GM12878 (cell line): Measurements from ENCODE around the gene CAMKK1. TPM values are rescaled to one million over a fixed set of nuclear protein-coding genes. Genes with fewer than 3 reads are reported as not detected.
A peak's percentile ranks its signal among the peaks of the same experiment; 100 is the strongest.

Source experiments
- ATAC-seq: fragments of 200-7000 bp; cut with Tn5 transposase; 3 replicates; pipeline ENCODE4 v1.9.1; 2020; ENCODE audit warnings: mild to moderate bottlenecking, moderate library complexity
- BruUV-seq: library from RNA; stranded (reverse); fragments of 400-500 nt; replicated peaks from 2 replicates; lab custom pipeline; 2021; lab: Mats Ljungman, UMichigan
- CTCF ChIA-PET: fragments of 300-600 bp; sonication (Branson Sonifier 250); formaldehyde crosslinking; extraction: SDS; loops from one replicate; lab custom pipeline; 2021; ENCODE audit warnings: inconsistent platforms; lab: Yijun Ruan, JAX
- POLR2A ChIA-PET: fragments of 350-600 bp; formaldehyde crosslinking; extraction: SDS; loops from one replicate; lab custom pipeline; 2021; ENCODE audit warnings: inconsistent platforms; lab: Charles Lee
- RAD21 ChIA-PET: fragments of 300-600 bp; sonication (Branson Sonifier 250); formaldehyde crosslinking; loops from one replicate; lab custom pipeline; 2023; ENCODE audit warnings: antibody characterized with exemption; ENCODE audit not compliant: unreplicated experiment; lab: Charles Lee
- SMC1A ChIA-PET: fragments of 300-600 bp; sonication (Branson Sonifier 250); formaldehyde crosslinking; loops from one replicate; lab custom pipeline; 2023; ENCODE audit not compliant: unreplicated experiment, uncharacterized antibody; lab: Charles Lee
- DNase-seq: peaks from one replicate; pipeline ENCODE4 v3.0.0-alpha.2; 2011; ENCODE audit warnings: low read depth, low spot score
- FAIRE-seq: peaks from 3 replicates; lab custom pipeline; 2011; peaks lifted over from hg19 to GRCh38; lab: Jason Lieb, UNC
- H2AFZ ChIP-seq: 2 replicates; pipeline ENCODE4 v1.6.0; 2011; ENCODE audit warnings: low read depth, low read length, control low read depth; ENCODE audit not compliant: control insufficient read depth
- H3K27ac ChIP-seq: 2 replicates; pipeline ENCODE4 v1.5.1; 2011; ENCODE audit warnings: control low read depth; ENCODE audit not compliant: control insufficient read depth, insufficient read depth
- H3K27me3 ChIP-seq, 2 experiments: replicated peaks in 1 of 2; 2 replicates each; pipeline versions ENCODE4 v1.6.0 to v1.6.1; 2011; ENCODE audit warnings: low read length in 1 of 2; ENCODE audit not compliant: control insufficient read depth in 2 of 2, insufficient read depth in 2 of 2
- H3K36me3 ChIP-seq, 2 experiments: 2 replicates each; pipeline ENCODE4 v1.5.1; 2011; ENCODE audit warnings: low read length in 1 of 2; ENCODE audit not compliant: control insufficient read depth in 2 of 2, insufficient read depth in 2 of 2
- H3K4me1 ChIP-seq: 2 replicates; pipeline ENCODE4 v1.6.1; 2011; ENCODE audit warnings: mild to moderate bottlenecking, low read length, moderate library complexity, mixed read lengths; ENCODE audit not compliant: control insufficient read depth, insufficient read depth
- H3K4me2 ChIP-seq: 2 replicates; pipeline ENCODE4 v1.6.0; 2011; ENCODE audit warnings: control low read depth; ENCODE audit not compliant: control insufficient read depth, insufficient read depth
- H3K4me3 ChIP-seq: fragments of 200-600 bp; sonication (generic); 2 replicates; pipeline ENCODE4 v1.5.1; 2016
- H3K79me2 ChIP-seq: 2 replicates; pipeline ENCODE4 v1.6.0; 2011; ENCODE audit warnings: low read length; ENCODE audit not compliant: control insufficient read depth, insufficient read depth
- H3K9ac ChIP-seq: 2 replicates; pipeline ENCODE4 v1.8.0; 2011; ENCODE audit warnings: low read length, control low read depth, mixed read lengths; ENCODE audit not compliant: control insufficient read depth, insufficient read depth
- H3K9me3 ChIP-seq: replicated peaks from 3 replicates; pipeline ENCODE4 v1.5.1; 2011; ENCODE audit warnings: mild to moderate bottlenecking, low read length; ENCODE audit not compliant: control insufficient read depth, insufficient read depth
- H4K20me1 ChIP-seq: 2 replicates; pipeline ENCODE4 v1.6.0; 2011; ENCODE audit not compliant: control insufficient read depth, insufficient read depth
- GABPA ChIP-seq: IDR thresholded peaks from 2 replicates; pipeline ENCODE4 v1.6.1; 2014; ENCODE audit warnings: antibody characterized with exemption, low read depth, mild to moderate bottlenecking, inconsistent platforms
- NR2F1 ChIP-seq: fragments of 450-650 bp; conservative IDR thresholded peaks from 2 replicates; pipeline ENCODE4 v1.6.1; 2017; ENCODE audit warnings: mild to moderate bottlenecking
- RUNX3 ChIP-seq: IDR thresholded peaks from 2 replicates; pipeline ENCODE4 v1.6.1; 2012; ENCODE audit warnings: low read length, inconsistent platforms
- WGBS: methylation state at CpG from one replicate; pipeline ENCODE4 v1.1.6; 2016; ENCODE audit warnings: low lambda C conversion rate; ENCODE audit not compliant: insufficient replicate concordance, insufficient coverage; ENCODE audit errors: missing lambda C conversion rate; 5-methylcytosine and 5-hydroxymethylcytosine counted together
- in situ Hi-C: fragments of 300-500 bp; cut with MboI; formaldehyde crosslinking; loops from 9 replicates; pipeline ENCODE4 v1.14.3; 2018; ENCODE audit warnings: mixed read lengths
- intact Hi-C: fragments of 100-400 bp; cut with micrococcal nuclease; formaldehyde crosslinking; loops from one replicate; pipeline ENCODE4 v1.14.2; 2022; ENCODE audit not compliant: unreplicated experiment
- polyA plus RNA-seq, 11 experiments: library from polyadenylated mRNA; depleted of rRNA in 4 of 11; unstranded in 6 of 11; stranded (reverse) in 5 of 11; fragments of >200 nt; fragmentation: Nextera tagmentation in 4 of 11; fragmentation: Illumina TruSeq in 1 of 11; extraction: Ambion mirVana in 4 of 11; extraction: Trizol in 1 of 11; gene quantifications; 1 replicate in 1 of 11; 2 replicates in 10 of 11; pipeline versions ENCODE4 v1.2.1 to v1.2.3, GENCODE V29; 2011 to 2016; ENCODE audit warnings: inconsistent platforms in 2 of 11, missing spikeins in 2 of 11, low read depth in 1 of 11
- total RNA-seq, 4 experiments: library from RNA; depleted of rRNA in 3 of 4; stranded (reverse); fragments of >200 nt in 3 of 4; fragmentation: Illumina TruSeq in 1 of 4; extraction: Trizol in 1 of 4; gene quantifications; 2 replicates each; pipeline versions ENCODE4 v1.2.1 to v1.2.3, GENCODE V29; 2013 to 2021
- TF ChIP-seq, protein P1 (sequence below): fragments of 450-650 bp; IDR thresholded peaks from 2 replicates; pipeline ENCODE4 v1.6.1; 2017; ENCODE audit warnings: mild to moderate bottlenecking, moderate library complexity

The CAMKK1 gene
- total and polyA plus RNA-seq, 10 of the 15 experiments (the other 5 are each of a cell fraction or from before 2014, with no cell fraction given) = 0.06 to 0.84 (median 0.37) TPM

DNA sequence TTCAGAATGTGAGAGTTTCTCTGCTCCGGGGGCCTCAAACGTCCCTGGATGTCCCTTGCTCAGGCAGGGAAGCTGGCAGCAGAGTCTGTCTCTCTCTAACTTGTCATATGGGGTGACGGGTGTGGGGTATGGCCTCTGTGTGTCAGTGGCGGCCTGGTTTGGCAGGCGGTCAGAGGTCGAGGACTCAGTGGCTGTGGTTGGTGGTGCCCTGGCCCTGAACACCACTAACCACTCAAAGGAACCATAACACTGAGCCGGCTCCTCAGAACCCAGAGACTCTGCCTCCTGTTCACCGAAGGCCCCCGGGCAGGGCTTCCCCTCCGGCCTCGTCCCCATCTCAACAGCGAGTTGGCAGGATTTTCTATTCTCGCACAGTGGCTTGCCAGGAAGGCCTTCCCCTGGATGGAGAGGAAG, 22.7 kb upstream of the CAMKK1 start:
- 71% methylated on average over 12 of the region's 13 CpGs for WGBS
- peak overlapping the region; percentile 52 for H3K4me3 ChIP-seq
- H3K9me3 ChIP-seq = no peaks in the 10 kb centered on the region; the same call in 2 of the 3 replicates
- BruUV-seq = no TSS peak
- DNase-seq = no peak
- in situ Hi-C loops (no loop called here), intact Hi-C loops (loop anchor here (2.0 kb wide), 2 partner anchors 89 to 159 kb away; no protein-coding TSS in a partner anchor)
- H3K9ac ChIP-seq = peak overlapping the region; percentile 64
- SMC1A ChIA-PET = interaction anchor here (0.7 to 1.8 kb wide), 7 partner anchors 47 to 159 kb away, joined by 3 to 11 read pairs (median 4); no protein-coding TSS in a partner anchor
- peak overlapping the region; percentile 86 for H3K27ac ChIP-seq
- H3K79me2 ChIP-seq = peaks cover 15% of the 10 kb centered on the region
- no peaks in the 10 kb centered on the region for H3K27me3 ChIP-seq
- RAD21 ChIA-PET = interaction anchor here (0.7 to 5.9 kb wide), 8 partner anchors 10 to 158 kb away, joined by 3 to 70 read pairs (median 4); no protein-coding TSS in a partner anchor
- POLR2A ChIA-PET = interaction anchor here (0.9 to 4.2 kb wide), 5 partner anchors 11 to 87 kb away, joined by 3 to 18 read pairs (median 6); partner anchors contain the start of genes ATP2A3 and CAMKK1
- H2AFZ ChIP-seq = peak overlapping the region; percentile 68
- no peak for TF ChIP-seq GABPA
- TF ChIP-seq, protein P1, sequence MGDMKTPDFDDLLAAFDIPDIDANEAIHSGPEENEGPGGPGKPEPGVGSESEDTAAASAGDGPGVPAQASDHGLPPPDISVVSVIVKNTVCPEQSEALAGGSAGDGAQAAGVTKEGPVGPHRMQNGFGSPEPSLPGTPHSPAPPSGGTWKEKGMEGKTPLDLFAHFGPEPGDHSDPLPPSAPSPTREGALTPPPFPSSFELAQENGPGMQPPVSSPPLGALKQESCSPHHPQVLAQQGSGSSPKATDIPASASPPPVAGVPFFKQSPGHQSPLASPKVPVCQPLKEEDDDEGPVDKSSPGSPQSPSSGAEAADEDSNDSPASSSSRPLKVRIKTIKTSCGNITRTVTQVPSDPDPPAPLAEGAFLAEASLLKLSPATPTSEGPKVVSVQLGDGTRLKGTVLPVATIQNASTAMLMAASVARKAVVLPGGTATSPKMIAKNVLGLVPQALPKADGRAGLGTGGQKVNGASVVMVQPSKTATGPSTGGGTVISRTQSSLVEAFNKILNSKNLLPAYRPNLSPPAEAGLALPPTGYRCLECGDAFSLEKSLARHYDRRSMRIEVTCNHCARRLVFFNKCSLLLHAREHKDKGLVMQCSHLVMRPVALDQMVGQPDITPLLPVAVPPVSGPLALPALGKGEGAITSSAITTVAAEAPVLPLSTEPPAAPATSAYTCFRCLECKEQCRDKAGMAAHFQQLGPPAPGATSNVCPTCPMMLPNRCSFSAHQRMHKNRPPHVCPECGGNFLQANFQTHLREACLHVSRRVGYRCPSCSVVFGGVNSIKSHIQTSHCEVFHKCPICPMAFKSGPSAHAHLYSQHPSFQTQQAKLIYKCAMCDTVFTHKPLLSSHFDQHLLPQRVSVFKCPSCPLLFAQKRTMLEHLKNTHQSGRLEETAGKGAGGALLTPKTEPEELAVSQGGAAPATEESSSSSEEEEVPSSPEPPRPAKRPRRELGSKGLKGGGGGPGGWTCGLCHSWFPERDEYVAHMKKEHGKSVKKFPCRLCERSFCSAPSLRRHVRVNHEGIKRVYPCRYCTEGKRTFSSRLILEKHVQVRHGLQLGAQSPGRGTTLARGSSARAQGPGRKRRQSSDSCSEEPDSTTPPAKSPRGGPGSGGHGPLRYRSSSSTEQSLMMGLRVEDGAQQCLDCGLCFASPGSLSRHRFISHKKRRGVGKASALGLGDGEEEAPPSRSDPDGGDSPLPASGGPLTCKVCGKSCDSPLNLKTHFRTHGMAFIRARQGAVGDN = 0 out of 2 replicates have a peak, but pooled peaks have one; percentile 13
- 0 out of 2 replicates have a peak, but pooled peaks have one; percentile 13 for TF ChIP-seq RUNX3
- TF ChIP-seq NR2F1 = peak; percentile 8; the same call in 1 of the 2 replicates
- no peak for FAIRE-seq
- CTCF ChIA-PET = interaction anchor here (1.1 to 7.7 kb wide), 8 partner anchors 20 to 159 kb away, joined by 3 to 119 read pairs (median 15); partner anchors contain the start of gene ATP2A3
- no peak for ATAC-seq
- no peaks in the 10 kb centered on the region for H3K36me3 ChIP-seq
- peak overlapping the region; percentile 81 for H3K4me2 ChIP-seq
- no peaks in the 10 kb centered on the region for H4K20me1 ChIP-seq
- peaks cover 50% of the 10 kb centered on the region for H3K4me1 ChIP-seq
